HG02588 (cell line): ENCODE data around the gene TAAR5.
"Not testable (repeated sequence)": the region's sequence is repeated elsewhere in the genome, so short reads cannot be mapped to it uniquely, and the experiment has no call there.

Source experiments
- ATAC-seq: cut with Tn5 transposase; IDR thresholded peaks from one replicate; pipeline ENCODE4 v1.9.1; 2021; ENCODE audit warnings: mild to moderate bottlenecking, moderate library complexity; ENCODE audit not compliant: unreplicated experiment

Gene TAAR5

GRCh38 chr6:132589454-132589853, at the start of gene TAAR5:
Gene TAAR5, minus strand, starts transcription at chr6:132589741. Its CDS starts 55 bp downstream, at chr6:132589686.
- no peak for ATAC-seq

- not testable (repeated sequence) for ATAC-seq
Measured at GRCh38 chr6:132637135-132637534, 47.6 kb upstream of the TAAR5 start.

GRCh38 chr6:132635906-132636305, 46.4 kb upstream of the TAAR5 start:
- ATAC-seq = not testable (repeated sequence)

DNA sequence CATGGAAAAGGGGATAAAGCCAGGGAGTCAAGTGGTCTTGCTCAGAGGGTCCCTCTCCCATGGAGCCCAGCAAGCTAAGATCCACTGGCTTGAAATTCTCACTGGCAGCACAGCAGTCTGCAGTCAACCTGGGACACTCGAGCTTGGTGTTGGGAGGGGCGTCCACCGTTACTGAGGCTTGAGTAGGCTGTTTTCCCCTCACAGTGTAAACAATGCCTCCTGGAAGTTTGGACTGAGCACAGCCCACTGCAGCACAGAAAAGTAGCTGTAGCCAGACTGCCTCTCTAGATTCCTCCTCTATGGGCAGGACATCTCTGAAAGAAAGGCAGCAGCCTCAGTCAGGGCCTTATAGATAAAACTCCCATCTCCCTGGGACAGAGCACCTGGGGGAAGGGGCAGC, 45.7 kb upstream of the TAAR5 start:
- not testable (repeated sequence) for ATAC-seq

DNA sequence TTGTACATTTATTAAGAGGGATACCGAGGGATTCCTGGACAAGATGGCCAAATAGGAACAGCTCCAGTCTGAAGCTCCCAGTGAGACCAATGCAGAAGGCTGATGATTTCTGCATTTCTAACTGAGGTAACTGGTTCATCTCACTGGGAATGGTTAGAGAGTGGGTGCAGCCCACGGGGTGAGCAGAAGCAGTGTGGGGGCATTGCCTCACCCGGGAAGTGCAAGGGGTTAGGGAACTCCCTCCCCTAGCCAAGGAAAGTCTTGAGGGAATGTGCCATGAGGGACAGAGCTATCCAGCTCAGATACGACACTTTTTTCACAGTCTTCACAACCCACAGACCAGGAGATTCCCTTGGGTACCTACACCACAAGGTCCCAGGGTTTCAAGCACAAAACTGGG, 45.3 kb upstream of the TAAR5 start:
- no peak for ATAC-seq

- ATAC-seq = no peak
Measured at GRCh38 chr6:132633362-132633761, 43.8 kb upstream of the TAAR5 start.

- no peak for ATAC-seq
Measured at GRCh38 chr6:132624175-132624574, 34.6 kb upstream of the TAAR5 start, which contains the start of gene TAAR2. Gene TAAR2, minus strand, starts transcription at chr6:132624275. Its CDS starts 0 bp downstream, at chr6:132624275.

- ATAC-seq = no peak
Measured at GRCh38 chr6:132623106-132623845, 33.7 kb upstream of the TAAR5 start.

DNA sequence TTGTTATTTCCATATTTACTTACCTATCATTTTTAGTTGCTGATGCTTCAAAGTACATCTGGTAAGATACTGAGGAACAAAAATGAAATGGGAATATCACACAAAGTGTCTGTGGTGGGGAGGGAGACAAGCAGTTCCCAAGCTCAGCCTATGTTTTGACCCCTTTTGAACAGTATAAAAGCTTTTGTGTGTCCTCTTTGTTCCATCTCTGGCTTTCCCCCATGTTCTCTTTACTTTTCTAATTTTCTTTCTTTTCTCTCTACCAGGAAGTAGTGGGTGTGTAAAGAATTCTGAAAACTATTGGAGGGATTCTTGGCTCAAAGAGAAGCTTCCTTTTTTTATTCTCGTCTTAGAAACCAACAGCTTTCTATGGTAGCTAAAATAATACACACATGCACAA, 27.1 kb upstream of the TAAR5 start:
- no peak for ATAC-seq

GRCh38 chr6:132614554-132614953, 25.0 kb upstream of the TAAR5 start:
- ATAC-seq = no peak

DNA sequence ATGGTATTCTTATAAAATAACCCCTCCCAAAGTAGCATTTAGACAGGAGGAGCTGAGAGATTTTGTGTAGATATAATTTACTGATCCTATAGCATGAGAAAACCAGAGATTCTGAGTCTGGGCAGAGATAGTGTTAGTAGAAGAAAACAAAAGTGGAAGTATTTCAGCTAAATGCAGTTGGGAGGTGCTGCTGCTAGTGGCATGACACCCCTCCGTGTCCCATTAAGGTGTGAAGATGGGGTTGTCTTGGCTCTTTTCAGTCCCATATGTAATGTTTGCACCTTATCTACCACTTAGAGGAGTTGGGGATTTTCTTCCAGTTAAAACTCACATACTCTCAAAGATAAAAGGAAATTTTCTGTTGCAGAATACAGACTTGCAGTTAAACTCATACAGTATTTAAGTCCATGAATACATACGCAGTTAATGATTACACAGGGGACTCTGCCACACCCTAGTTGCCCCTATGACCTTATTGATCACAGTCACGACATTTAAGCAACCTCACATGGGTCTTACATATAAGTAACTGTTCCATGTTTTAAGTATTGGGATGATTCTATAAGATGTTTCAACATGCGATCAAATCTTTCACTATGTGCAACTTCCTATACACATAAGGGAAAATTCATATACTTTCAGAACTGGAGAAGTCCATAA, 23.0 kb upstream of the TAAR5 start:
- peak; percentile 47 for ATAC-seq

DNA sequence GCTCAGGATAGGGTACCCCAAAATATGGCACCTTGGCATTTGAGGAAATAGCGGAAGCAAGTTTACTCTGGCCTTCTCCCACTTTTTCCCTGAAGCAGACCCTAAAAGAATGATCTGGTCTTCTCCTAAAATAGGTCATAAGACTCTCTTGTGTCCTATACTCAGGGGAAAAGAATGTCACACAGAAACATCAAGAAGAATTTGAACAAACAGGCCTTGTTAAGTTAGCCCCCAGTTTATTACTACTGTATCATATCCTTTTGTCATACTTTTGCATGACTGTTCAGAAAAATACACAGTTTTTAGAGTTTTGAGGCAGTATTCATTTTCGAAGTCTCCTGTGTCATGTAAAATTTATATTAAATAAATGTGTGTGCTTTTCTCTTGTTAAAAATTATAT, 22.1 kb upstream of the TAAR5 start:
- no peak for ATAC-seq

GRCh38 chr6:132607544-132608233, 18.1 kb upstream of the TAAR5 start:
- no peak for ATAC-seq

GRCh38 chr6:132604635-132605152, 15.2 kb upstream of the TAAR5 start:
- ATAC-seq = no peak

DNA sequence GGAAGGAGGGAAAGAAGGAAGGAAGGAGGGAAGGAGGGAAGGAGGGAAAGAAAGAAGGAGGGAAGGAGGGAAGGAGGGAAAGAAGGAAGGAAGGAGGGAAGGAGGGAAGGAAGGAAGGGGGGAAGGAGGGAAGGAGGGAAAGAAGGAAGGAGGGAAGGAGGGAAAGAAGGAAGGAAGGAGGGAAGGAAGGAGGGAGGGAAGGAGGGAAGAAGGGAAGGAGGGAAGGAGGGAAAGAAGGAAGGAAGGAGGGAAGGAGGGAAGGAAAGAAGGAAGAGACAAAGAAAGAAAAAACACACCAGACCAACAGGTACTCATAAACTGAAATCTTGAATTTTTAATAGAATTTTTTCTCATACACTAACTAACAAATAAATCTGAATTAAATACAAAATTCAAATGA, 11.4 kb upstream of the TAAR5 start:
- ATAC-seq = not testable (repeated sequence)

DNA sequence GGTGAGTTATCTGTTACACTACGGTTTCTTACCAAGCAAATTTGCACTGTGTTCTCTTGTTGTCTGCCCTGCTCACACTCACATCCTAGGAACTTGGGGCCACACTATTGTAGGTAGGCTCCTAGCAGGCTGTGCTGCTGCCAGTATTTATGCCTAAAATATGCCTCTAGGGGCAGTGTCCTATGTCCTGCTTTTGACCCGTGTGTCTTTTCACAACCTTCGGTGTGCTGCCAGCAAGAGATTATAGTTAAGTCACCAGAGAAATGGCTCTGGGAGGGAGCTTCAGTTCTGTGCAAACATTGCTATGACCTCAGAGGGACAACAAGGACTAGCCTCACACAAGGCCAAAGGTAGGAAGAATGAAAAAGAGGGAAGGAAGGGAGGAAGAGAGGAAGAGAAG, 8.9 kb upstream of the TAAR5 start:
- no peak for ATAC-seq

GRCh38 chr6:132596201-132596600, 6.7 kb upstream of the TAAR5 start:
- ATAC-seq = no peak

DNA sequence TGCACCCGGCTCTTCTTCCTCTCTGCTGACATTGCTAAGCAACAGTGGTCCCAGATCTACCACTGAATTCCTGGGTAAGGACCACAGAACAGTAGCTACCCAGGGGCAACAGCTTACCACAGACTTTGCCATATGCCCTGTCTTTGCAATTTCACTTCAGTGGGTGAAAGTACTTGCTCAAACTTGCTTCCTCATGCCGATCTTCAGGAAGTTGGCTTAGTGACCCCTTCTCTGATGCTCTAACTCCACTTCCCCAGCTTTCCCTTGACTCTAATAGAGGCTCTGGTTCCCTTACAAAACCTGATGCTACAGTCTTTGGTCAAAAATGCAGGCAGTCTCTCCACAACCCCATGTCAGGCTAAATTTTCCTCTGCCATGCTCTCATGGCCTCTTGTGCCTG, 3.3 kb upstream of the TAAR5 start:
- no peak for ATAC-seq

DNA sequence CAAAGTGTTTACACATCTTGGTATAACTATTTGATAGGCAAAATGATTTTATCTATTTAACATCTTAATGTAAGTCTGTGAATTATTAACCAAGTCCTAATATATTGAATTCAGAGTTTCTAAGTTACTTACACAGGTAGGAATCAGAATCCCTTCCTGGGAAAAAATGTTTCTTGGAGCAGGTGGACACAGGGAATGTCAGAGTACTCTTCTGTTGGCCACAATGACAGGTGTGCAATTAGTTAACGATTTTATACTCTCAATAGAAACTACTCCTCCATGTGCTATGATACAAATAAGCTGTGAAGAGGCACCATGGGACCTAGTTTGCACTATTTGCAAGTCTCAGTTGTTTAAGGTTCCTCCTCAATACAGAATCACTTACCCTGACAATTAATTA, 821 bp upstream of the TAAR5 start:
- no peak for ATAC-seq

DNA sequence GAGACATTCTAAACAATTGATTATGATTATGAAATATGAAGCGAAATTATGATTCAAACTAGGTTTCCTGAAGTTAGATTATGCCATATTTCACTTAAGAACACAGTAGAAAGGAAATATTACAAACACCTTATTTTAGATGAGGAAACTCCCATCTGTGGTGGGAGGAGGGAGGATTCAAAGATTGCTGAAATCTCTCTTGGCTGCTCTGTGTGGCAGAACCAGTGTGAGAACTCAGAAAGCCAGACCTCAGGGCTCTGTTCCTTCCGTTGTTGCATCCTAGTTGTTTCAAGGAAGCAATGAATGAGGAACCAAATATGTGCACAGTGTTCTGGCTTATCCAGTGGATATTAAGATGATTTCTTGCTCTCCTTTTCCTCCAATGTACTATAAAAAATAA, 2.1 kb downstream of the TAAR5 start:
- ATAC-seq = no peak

- ATAC-seq = no peak
Measured at GRCh38 chr6:132584698-132585097, 4.8 kb downstream of the TAAR5 start.

GRCh38 chr6:132571774-132572173, 17.8 kb downstream of the TAAR5 start:
- no peak for ATAC-seq
